Activated T-cell treated with anti-CD3 and anti-CD28 coated beads, Interleukin-2, amount 50 U/mL, for 1 hour (primary cell): ENCODE results near the gene DGCR6L.
"Not testable (repeated sequence)": the region's sequence is repeated elsewhere in the genome, so short reads cannot be mapped to it uniquely, and the experiment has no call there.

ENCODE experiments used
- DNase-seq: peaks from one replicate; pipeline ENCODE4 v3.0.0-alpha.2; 2020

The DGCR6L gene

DNA sequence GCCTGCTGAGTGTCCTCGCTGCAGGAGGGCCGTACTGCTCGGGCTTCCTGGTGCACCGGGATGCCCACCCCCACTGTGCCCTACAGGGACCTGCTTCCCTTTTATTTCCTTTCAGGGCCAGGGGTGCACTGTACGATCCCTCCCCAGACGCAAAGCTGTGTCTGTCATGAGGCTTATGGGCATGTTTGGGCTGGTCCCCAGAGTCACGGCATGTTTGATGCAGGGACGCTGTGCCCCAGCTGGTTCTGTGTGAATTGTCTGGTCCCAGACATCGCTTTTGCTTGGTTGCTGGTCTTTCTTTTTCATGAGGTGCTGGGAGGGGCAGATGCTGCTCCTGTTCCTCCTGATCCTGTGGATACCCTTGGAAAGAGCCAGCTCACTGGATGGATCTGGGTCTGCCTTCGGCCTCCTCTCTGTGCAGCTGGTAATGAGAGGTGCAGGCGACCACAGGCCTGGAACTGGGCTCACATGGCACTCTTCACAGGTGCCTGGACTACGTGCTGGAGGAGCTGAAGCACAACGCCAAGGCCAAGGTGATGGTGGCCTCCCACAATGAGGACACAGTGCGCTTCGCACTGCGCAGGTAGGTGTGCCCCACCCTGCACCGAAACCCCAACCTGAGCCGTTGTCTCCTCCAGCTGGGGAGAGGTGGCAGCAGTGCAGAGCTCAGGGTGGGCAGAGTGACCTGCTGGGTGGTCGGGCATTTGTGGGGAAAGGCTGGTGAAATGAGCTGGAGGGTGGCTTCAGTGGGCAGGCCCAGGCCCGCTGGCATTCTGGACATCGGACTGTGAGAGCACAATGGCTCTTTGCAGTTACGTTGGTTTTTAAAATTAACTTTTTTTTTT, 10.8 kb downstream of the DGCR6L start:
- DNase-seq = not testable (repeated sequence)

DNA sequence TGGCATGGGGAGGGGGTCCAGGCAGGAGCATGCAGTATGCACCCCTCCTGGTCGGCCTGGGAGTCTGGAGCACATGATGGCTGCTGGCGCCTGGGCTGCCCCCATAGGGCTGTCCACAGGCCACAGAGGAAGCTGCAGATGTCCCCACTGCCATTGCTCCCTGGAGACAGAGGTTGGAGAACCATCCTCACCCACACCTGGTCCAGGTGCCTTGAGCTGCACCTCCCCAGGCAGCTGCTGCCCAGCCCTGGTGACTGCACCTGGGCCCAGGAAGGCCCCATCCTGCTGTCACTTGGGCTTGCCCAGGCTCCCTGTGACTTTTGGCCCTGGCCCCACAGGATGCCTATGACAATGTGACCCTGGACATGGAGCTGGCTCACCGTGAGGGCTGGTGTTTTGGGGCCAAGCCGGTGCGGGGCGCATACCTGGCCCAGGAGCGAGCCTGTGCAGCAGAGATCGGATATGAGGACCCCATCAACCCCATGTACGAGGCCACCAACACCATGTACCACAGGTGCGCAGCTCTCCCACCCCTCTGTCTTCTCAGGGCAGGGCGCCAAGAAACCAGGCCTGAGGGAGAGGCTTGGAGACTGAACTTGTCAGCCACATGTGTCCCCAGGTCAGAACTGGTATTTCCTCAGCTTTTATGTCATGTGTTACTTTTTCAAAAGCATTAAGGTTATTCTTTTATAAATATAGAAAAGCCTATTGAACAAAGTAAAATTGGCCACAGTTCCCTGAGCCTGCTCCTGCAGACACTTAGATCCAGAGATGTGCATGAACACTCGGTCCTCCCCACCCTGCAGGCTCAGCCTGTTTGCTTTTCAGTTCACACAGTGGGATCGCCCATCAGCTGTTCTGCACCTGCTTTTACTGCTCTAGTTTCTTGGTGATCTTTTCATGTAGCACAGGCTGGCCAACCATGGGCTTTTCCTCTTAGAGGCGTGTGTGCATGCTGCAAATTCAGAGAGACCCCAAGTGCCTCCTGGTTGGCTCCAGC, 12.1 kb downstream of the DGCR6L start:
- not testable (repeated sequence) for DNase-seq

DNA sequence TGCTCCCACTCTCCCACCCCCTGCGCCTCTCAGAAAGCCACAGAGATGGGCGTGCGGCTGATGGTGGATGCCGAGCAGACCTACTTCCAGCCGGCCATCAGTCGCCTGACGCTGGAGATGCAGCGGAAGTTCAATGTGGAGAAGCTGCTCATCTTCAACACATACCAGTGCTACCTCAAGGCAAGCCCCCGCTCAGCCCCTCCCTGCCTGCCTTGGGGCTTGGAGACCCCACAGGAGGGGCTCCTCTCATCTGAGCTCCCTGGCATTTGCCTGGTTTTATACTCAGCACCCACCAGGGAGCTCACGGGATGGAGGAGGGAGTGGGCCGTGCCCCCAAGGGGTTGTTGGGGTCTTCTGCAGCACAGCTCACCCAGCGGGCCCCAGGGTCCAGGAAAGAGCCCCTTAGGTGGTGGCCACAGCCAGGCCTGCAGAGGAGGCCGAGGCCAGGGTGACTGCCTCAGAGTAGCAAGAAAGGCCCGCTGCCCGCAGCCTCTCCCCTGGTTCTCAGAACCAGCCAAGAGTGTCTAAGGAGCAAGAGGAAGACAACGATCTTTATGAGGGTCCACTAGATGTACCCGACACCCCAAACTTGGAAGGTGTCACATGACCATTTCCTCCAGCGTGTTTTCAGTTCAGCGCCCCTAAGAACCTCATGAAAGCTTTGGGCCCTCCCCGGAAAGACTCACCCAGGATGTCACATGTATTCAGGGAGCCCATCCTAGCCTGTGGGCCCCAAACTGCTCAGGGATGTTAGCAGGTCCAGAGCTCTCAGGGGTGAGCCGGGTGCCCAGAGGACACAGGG, 13.0 kb downstream of the DGCR6L start:
- DNase-seq = not testable (repeated sequence)

DNA sequence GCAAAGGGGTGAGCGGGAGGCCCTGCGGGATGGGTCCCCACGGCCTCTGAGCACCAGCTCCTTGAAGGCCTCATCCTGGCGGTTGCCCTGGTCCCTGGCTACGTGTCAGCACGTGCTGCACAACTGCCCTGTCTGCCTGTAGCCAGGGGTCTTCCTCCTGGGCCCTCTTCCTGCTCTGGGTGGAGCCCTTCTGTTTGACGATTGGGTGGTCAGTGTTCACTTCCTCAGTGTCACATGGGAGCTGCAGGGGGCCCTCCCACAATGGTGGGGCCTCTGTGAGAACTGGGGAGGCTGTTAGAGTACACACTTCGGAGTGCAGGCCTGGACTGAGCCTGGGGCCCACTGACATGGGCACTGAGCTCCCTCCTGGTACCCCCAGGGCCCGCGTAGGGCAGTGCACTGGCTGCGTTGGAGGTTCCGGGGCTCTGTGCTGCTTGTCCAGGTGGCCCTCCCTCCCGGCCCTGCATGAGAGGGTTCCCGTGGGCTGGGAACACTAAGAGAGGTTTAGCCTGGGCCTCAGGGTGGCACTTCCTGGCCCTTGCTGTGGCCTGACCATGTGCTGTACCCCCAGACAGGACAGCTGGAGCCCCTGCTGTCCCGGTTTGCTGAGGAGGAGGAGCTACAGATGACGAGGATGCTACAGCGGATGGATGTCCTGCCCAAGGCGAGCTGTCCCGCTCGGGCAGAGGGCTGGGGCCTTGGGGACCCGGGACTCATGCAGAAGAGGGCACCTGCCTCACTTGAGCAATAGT, 13.8 kb downstream of the DGCR6L start:
- DNase-seq = no peak

DNA sequence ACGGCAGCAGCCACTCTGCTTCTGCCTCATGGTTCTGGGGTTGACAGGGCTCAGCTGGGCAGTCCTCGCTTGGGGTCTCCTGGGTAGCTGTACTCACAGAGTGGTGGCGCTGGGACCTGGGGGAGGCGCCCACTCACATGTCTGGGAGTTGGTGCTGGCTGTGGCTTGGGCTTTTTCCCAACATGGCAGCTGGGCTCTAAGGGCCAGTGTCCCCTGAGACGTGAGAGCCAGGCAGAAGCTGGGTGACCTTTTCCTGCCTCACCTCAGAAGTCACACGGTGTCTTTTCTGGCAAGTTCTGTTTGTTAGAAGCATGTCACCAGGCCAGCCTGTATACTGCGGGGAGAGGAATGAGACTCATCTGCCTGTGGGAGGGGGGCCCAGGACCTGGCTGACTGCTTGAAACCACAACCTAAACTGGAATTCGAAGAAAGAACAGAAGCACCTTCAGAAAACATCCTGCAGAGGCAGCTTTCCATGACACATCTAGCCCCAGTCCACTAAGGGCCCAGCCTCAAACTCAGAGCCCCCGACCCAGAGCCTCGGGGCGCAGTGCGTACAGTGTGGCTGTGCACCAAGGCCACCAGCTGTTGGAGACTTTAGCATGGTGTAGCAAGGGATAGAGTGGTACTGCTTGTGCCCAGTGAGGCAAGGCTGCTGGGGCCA, 14.5 kb downstream of the DGCR6L start:
- DNase-seq = not testable (repeated sequence)

DNA sequence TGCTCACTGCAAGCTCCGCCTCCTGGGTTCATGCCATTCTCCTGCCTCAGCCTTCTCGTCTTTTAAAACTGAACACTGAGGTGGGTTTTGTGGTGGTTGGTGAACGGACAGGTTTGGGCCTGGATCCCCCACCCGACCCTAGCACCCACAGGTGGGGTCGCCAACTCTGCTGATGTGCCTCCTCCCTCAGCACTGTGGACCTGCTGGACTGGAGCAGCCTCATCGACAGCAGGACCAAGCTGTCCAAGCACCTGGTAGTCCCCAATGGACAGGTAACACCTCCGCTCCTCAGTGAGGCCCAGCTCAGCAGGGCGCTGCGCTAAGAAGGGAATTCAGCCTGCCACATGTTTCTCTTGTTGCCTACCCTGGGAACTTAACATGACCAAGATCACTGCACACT, 15.2 kb downstream of the DGCR6L start:
- DNase-seq = no peak

DNA sequence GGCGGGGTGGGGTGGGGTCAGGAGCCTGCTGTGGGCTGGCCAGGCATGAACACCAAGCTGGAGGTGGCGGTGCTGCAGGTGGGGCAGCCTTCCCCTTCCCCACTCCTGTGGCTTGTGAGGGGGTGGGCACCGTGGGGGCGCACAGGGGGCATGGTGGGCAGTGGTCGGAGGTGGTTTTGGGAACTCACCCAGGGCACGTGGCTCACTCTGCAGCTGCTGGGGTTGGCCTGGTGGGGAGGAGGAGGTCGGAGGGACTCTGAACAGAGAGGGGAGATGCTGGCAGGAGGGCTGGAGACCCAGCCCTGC, 16.7 kb downstream of the DGCR6L start:
- DNase-seq = not testable (repeated sequence)

DNA sequence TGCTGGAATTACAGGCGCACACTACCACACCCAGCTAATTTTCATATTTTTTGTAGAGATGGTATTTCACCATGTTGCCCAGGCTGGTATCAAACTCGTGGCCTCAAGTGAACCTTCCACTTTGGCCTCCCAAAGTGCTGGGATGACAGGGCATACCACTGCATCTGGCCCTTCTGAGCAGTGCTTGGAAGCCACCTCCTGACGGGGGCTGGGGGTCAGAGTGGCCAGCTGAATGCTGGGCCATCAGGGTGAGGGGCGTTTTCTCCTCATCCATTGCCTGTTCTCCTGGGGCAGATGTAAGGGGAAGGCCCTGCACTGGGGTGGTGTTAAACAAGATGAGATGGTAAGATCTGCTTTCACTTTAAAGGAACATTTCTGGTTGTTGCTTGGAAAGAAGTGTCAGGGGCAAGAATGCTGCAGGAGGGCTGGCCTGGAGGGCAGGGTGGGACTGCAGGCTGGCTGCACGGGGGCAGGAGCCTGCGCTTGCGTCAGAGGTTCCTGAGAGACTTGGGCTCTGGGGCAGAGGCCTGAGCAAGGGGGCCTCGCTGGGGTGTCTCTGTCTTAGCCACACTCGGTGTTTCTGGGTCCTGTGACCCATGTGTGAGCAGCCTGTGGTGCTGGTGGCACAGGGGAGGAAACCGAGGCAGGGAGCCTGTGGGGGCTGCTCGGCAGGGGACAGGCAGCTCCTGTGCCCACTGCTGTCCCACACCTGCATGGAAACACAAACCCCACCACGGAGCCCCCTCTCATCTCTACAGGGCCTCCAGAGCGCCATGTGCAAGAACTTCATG, 17.2 kb downstream of the DGCR6L start:
- DNase-seq = no peak

DNA sequence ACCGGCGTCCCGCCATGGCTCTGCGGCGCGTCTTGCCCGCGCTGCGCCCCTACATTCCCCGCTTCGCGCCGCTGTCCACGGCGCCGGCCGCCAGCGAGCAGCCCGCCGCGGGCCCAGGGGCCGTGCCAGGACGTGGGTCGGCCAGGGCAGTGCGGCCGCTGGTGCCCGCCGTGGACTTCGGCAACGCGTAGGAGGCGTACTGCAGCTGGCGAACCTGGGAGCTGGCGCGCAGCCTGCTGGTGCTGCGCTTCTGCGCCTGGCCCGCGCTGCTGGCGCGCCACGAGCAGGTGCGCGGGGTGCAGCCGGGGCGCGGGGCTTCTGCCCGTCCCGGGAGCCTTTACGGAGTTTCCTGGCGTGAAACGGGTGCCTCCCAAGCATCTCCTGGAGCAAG, 20.1 kb downstream of the DGCR6L start:
- no peak for DNase-seq

DNA sequence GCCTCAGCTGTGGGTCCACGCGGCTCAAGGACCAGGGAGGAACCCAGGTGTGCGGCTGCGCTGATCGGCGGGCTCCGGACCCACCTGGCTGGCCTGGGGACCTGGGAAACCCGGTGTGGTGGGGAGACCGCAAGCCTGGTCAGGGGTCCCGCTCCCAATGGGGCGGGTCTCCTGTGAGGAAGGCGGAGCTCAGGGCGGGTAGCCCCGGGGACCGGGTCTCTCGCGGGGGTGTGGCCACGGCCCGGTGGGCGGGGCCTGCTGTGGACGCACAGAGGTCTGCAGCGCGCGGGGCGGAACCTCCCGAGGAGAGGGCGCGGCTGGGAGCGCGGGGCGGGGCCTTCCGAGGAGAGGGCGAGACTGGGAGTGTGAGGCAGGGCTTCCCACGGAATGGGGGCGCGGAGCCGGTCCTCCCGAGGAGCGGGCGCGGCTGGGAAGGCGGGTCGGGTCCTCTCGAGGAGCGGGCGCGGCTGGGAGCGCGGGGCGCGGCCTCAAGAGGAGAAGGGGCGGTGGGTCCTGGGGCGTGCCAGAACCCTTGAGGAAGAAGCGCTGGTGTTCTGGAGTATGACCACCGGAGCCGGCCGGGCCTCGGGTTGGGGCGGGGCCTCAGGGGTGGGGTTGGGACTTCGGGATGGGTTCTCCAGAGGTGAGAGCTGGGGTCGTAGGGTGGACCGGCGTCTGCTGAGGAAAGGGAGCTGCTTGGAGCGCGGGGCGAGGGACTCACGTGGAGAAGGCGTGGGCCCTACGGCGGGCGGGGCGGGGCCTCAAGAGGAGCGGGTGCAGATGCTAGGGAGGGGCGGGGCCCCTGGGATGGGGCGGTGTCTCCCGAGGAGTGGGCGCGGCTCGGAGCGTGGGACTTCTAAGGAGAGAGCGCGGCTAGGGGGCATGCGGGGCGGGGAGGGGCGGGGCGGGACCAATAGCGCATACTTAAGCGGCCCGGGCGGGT, 20.8 kb downstream of the DGCR6L start:
- peak; percentile 94 for DNase-seq

DNA sequence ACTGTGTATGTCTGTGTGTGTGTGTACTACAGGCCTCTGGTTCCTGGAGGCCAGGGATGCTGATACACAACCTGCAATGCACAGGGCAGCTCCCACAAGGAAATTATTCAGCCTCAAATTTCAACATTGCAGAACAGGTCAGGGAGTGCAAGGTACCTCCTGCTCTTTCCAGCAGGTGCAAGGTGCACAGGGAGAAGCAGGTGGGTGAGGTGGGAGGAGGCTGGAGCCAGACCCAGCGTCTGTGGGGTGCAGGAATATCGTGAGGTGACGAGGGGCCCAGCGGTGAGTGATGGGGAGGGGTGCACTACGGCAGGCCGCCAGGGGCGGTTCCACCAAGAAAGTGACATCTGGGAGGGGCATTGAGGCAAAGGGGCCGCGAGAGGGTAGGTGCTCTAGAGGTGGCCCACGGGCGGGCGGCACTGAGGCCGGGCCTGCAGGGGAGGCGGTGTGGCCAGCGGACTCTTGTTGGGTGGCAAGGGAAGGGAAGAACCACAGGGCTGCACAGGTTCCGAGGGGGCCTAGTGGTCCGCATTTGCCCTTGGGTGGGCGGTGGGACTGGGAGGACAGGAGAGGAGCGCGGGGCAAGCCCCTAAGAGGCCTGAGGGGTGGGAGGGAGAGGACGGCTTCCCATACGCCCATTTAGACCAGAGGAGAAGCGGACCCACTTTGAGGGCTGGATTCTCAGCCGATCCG, 21.6 kb downstream of the DGCR6L start:
- DNase-seq = no peak

DNA sequence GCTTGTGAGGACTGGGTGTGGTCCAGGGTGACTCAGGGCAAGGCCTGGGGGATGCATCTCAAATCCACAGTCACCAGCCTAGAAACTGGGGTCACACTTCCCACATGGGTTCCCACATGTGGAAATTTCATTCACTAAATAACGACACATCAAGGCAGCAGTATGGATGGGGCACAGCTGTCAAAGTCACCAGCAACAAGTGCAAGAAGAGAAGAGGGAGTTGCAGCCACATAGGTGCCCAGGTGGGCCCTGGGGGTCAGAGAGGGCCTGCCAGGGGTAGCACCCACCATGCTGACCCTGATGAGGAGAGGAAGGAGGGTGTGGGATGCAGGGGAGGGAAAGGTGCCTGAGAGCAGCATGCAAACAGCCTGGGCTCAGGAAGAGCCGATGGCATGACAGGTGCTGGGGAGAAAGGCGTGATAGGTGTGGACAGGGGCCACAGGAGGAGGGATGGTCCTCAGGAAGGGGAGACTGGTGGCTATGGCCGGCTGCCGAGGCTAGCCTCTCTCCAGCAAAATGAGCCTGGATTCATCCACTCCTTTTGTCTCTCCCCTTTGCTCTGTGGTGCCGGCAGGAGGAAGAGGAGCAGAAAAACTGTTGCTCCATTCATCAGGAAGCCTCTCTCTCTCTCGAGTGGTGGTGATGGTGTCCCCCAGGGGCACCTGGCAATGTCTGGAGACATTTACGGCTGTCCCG, 22.3 kb downstream of the DGCR6L start:
- DNase-seq = no peak

DNA sequence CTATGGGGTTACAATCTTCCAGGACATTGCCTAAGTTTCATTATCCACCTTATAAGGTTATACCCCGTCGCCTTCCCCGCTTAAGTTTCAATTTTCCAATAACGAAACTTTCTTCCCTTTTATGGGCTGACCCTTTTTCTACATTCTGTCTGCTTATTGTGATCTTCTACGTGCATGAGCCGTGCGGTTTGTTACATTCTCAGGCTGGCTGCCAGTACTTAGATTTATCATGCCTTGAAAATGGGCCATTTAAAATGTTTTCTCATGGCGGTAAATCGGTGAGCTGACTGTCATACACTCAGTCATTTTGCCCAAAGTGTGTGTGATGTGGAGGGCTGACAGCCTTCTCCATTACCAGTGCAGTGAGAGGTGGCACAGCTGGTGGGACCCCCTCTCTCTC, 23.3 kb downstream of the DGCR6L start:
- DNase-seq = no peak

DNA sequence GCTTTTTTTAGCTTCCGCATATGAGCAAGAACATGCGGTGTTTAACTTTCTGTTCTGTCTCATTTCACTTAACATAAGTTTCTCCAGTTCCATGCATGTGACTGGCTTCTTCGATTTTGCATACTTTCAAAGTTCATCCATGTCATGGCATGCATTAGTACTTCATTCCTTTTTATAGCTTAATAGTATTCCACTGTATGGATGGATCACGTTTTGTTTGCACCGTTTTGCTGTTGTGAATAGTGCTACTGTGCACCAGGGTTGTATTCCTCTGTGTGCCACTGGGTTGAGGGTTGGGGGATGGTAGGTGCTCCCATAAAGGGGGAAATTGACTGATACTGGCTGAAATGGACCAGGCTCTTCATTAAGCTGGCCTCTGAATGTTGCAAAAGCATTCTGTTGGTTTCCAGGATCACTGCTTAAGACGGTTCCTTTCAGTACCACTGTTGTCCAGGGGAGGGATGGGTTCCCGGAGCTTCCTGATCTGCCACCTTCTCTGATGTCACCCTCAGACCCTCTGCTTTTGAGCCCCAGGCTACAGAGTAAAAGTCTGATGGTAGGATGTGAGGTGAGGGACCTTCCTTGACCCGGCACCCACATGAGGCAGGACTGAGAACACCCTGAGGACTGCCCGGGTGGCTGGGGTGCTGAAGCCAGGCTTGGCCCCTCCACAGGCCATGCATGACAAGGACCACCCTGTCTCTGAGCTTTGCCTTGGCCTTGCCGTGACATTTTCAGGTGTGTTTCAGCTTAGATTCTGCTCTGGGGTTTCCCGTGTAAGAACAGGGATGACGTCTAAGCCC, 24.4 kb downstream of the DGCR6L start:
- no peak for DNase-seq

DNA sequence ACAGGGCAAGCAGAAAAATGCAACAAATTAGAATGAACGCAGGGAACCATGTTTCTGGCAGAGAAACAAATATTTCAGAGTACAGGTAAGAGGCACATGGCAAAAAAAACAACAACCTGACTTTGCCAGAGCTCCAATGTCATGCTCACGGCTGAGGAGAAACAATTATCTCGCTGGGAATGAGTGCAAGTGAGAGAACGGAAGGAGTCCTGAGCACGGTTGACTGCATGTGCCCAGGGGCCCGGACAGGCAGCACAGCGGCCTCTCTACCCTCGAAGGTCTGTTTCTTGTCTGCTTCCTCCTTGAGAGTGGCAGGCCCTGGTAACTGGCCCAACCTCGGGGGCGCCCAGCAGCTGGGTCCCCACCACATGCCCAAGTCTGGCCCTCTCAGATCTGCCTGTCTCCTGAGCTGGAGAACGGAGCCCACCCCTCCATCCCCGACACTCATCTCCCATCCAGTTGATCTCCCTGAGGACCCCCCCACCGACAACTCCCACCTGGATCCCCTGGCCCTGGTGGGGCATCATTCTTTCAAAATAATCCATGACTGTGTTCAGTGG, 27.1 kb downstream of the DGCR6L start:
- DNase-seq = no peak

DNA sequence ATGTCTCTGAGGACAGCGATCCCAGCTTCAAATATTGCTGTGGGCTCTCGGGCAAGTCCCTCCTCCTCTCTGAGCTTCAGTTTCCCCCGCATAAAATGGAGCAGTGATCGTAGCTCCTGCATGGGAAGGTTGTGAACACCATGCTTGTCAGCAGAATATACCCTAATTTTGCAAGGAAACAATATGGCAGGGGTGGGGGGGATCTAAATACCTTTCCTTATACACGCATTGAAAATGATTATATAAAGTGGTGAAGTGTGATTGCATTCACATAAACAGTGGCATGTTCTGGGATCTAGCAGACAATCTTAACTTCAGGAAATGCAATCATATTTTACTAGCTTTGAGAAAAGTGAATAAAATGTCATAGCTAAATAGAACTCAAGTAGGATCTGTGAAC, 27.8 kb downstream of the DGCR6L start:
- no peak for DNase-seq

DNA sequence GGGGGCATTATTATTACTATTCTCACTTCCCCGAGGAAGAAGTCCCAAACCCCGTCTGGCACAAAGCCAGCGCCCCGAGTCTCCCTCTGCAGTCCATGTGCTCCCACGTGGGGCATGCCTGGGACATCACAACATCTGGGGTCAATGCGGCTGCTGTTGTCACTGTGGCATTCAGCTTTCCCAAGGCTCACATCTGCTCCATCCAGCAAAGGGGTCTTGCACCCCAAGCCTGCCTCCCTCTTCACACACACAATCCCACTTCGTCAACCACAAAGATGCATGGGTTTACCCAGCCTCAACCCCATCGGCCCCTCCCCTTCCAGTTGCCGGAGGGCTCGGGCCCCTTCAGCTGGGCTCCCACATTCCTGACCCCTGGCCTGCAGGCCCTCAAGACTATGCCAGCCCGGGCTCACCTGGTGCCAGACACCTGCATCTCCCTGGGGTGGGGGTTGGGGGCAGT, 28.2 kb downstream of the DGCR6L start:
- DNase-seq = no peak
